Neural cell (in vitro differentiated cells): ENCODE measurements around the gene TSEN54. TPM values are rescaled to one million over a fixed set of nuclear protein-coding genes. Genes with fewer than 3 reads are reported as not detected.

Experiments used
- H2AFZ ChIP-seq: fragments of 200-600, 300-800 bp; sonication (generic), shearing (Covaris generic); 2 replicates; pipeline ENCODE4 v1.6.0; 2014; ENCODE audit warnings: low read depth, mild to moderate bottlenecking, antibody characterized with exemption, low read length, moderate library complexity
- H3F3A ChIP-seq: fragments of 200-600 bp; shearing (Covaris generic); 2 replicates; pipeline ENCODE4 v1.6.1; 2016; ENCODE audit warnings: mild to moderate bottlenecking, moderate library complexity, mixed read lengths, antibody characterized with exemption, low read length; ENCODE audit not compliant: insufficient read depth, poor library complexity, severe bottlenecking
- H3K27ac ChIP-seq: fragments of 200-600, 300-800 bp; sonication (generic), shearing (Covaris generic); 2 replicates; pipeline ENCODE4 v1.5.1; 2014; ENCODE audit warnings: mild to moderate bottlenecking, low read length, moderate library complexity
- H3K27me3 ChIP-seq: fragments of 300-800, 200-600 bp; sonication (generic), shearing (Covaris generic); 2 replicates; pipeline ENCODE4 v1.6.0; 2014; ENCODE audit warnings: mild to moderate bottlenecking, low read depth, low read length, moderate library complexity; ENCODE audit not compliant: insufficient read depth
- H3K36me3 ChIP-seq: fragments of 300-800, 200-600 bp; sonication (generic), shearing (Covaris generic); 2 replicates; pipeline ENCODE4 v1.5.1; 2014; ENCODE audit warnings: mild to moderate bottlenecking, antibody characterized with exemption, low read length, moderate library complexity; ENCODE audit not compliant: insufficient read depth
- H3K4me2 ChIP-seq: fragments of 300-800, 200-600 bp; sonication (generic), shearing (Covaris generic); 2 replicates; pipeline ENCODE4 v1.6.0; 2014; ENCODE audit warnings: mild to moderate bottlenecking, low read length
- H3K4me3 ChIP-seq: fragments of 300-800, 200-600 bp; sonication (generic), shearing (Covaris generic); 2 replicates; pipeline ENCODE4 v1.5.1; 2014; ENCODE audit warnings: mild to moderate bottlenecking, low read length, moderate library complexity
- H3K79me2 ChIP-seq: fragments of 200-600 bp; shearing (Covaris generic); replicated peaks from 2 replicates; pipeline ENCODE4 v1.6.0; 2014; ENCODE audit warnings: mild to moderate bottlenecking, low read length, moderate library complexity; ENCODE audit not compliant: insufficient read depth
- H3K9ac ChIP-seq: fragments of 300-800, 200-600 bp; sonication (generic), shearing (Covaris generic); 2 replicates; pipeline ENCODE4 v1.6.1; 2016; ENCODE audit warnings: mild to moderate bottlenecking, low read length, mixed read lengths
- H3K9me2 ChIP-seq: fragments of 200-600 bp; shearing (Covaris generic); 2 replicates; pipeline ENCODE4 v1.6.1; 2016; ENCODE audit warnings: mild to moderate bottlenecking, low read length, mixed read lengths; ENCODE audit not compliant: insufficient read depth
- H3K9me3 ChIP-seq: fragments of 200-600, 300-800 bp; sonication (generic), shearing (Covaris generic); 2 replicates; pipeline ENCODE4 v1.6.1; 2016; ENCODE audit warnings: mild to moderate bottlenecking, mixed run types, low read length, moderate library complexity, mixed read lengths
- H4K20me1 ChIP-seq: fragments of 200-600 bp; shearing (Covaris generic); 2 replicates; pipeline ENCODE4 v1.6.1; 2016; ENCODE audit warnings: mild to moderate bottlenecking, mixed run types; ENCODE audit not compliant: insufficient read depth
- CTCF ChIP-seq: fragments of 450-650 bp; IDR thresholded peaks from 2 replicates; pipeline ENCODE4 v1.5.1; 2014; ENCODE audit warnings: antibody characterized with exemption, mild to moderate bottlenecking, moderate library complexity; ENCODE audit not compliant: poor library complexity, severe bottlenecking
- EP300 ChIP-seq: fragments of 450-650 bp; conservative IDR thresholded peaks from 2 replicates; pipeline ENCODE4 v1.6.1; 2014; ENCODE audit warnings: antibody characterized with exemption, mild to moderate bottlenecking, moderate library complexity; ENCODE audit not compliant: poor library complexity, severe bottlenecking
- EZH2 ChIP-seq: fragments of 200-600, 300-800 bp; shearing (Covaris generic), sonication (generic); IDR thresholded peaks from 2 replicates; pipeline ENCODE4 v1.6.1; 2014; ENCODE audit warnings: antibody characterized with exemption, low read length, borderline replicate concordance, mild to moderate bottlenecking; ENCODE audit not compliant: insufficient read depth, poor library complexity, severe bottlenecking
- MXI1 ChIP-seq: fragments of 450-650 bp; conservative IDR thresholded peaks from 2 replicates; pipeline ENCODE4 v1.6.1; 2014; ENCODE audit warnings: antibody characterized with exemption, mild to moderate bottlenecking; ENCODE audit not compliant: poor library complexity, severe bottlenecking
- POLR2AphosphoS5 ChIP-seq: IDR thresholded peaks from 2 replicates; pipeline ENCODE4 v1.6.1; 2012
- RAD21 ChIP-seq: fragments of 450-650 bp; conservative IDR thresholded peaks from 2 replicates; pipeline ENCODE4 v1.6.1; 2014; ENCODE audit warnings: antibody characterized with exemption, mild to moderate bottlenecking, moderate library complexity
- REST ChIP-seq: IDR thresholded peaks from 2 replicates; pipeline ENCODE4 v1.6.1; 2012; ENCODE audit warnings: borderline replicate concordance
- SMC3 ChIP-seq: fragments of 450-650 bp; conservative IDR thresholded peaks from 2 replicates; pipeline ENCODE4 v1.6.1; 2014; ENCODE audit warnings: antibody characterized with exemption, mild to moderate bottlenecking, moderate library complexity; ENCODE audit not compliant: poor library complexity
- TAF1 ChIP-seq: IDR thresholded peaks from 2 replicates; pipeline ENCODE4 v1.6.1; 2012; ENCODE audit warnings: low read depth
- polyA plus RNA-seq: library from polyadenylated mRNA; depleted of rRNA; stranded (reverse); fragments of >200 nt; gene quantifications from 2 replicates; pipeline ENCODE4 v1.2.3, GENCODE V29; 2014

Gene TSEN54
- polyA plus RNA-seq, 1 donor from 2014 or later, result 32.2 TPM

DNA sequence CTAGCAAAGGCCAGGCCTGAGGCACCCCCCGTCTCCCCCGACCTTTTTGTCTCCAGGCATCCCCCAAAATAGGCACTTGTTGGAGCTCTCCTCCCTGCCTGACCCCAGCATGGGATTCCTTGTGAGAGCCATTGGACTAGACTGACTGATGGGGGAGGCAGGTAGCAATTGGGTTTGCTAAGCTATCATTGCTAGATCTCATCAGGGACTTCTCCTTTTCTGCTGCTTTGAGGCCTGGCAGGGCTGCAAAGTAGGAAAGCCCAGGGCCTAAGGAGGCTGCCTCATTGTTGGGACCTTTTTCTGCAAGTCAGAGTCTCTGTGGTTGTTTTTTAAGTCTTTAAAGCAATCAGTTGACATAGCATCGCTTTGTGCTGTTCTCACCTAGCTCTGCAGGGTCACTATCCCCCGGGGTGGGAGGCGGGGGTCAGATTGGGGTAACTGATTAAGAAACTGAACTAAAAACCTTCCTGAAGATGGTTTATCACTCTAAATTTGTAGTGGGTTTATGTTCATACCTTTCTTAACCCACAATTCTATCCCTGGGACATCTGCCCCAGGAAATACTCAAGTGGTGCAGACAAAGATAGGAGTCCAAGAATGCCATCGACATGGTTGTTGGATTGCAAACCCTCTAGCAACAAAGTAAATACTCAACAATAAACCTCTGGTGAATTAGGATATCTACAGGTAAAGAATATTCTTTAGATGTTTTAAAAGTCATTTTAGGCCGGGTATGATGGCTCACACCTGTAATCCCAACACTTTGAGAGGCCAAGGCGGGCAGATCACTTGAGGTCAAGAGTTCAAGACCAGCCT is 37.2 kb downstream of the TSEN54 start:
- Histone ChIP-seq H4K20me1 (no peaks in the 10 kb centered on the region), H3K4me2 (no peak overlapping the region), H3K79me2 (no peaks in the 10 kb centered on the region), H3K27me3 (no peaks in the 10 kb centered on the region), H3K9me3 (no peaks in the 10 kb centered on the region), H3K4me3 (no peak overlapping the region), H3K9ac (no peak overlapping the region), H2AFZ (no peak overlapping the region), H3K36me3 (no peaks in the 10 kb centered on the region), H3K9me2 (no peaks in the 10 kb centered on the region), H3F3A (no peaks in the 10 kb centered on the region), H3K27ac (no peak overlapping the region)
- TF ChIP-seq SMC3 (no peak), EP300 (no peak), MXI1 (no peak), TAF1 (no peak), POLR2AphosphoS5 (no peak), CTCF (no peak), EZH2 (no peak), RAD21 (no peak), REST (no peak)

DNA sequence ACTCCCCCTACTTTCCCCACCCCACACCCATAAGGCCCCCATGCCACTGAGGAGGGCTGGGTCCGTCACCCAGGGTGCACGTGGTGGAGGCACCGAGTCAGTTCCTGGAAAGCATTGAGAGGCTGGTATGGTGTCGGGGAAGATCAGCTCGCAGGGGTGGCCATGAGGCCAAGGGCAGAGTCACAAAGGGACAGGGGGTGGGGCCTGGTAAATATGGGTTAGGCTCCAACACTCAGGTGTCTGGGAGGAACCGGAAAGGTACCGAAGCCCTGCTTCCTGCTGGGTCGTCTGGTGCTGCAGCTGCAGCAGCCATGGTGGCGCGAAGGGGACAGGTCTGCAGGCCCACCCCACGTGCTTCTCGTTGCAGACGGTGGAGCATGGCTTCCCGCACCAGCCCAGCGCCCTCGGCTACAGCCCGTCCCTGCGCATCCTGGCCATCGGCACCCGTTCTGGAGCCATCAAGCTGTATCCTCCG is 39.4 kb downstream of the TSEN54 start:
- no peaks in the 10 kb centered on the region for H3K9me3 ChIP-seq
- H3K27me3 ChIP-seq, result no peaks in the 10 kb centered on the region
- H3K36me3 ChIP-seq, result no peaks in the 10 kb centered on the region
- no peaks in the 10 kb centered on the region for H4K20me1 ChIP-seq
- no peak overlapping the region for H3K4me2 ChIP-seq
- no peak for TF ChIP-seq REST
- no peak for TF ChIP-seq TAF1
- no peak for TF ChIP-seq EZH2
- no peak for TF ChIP-seq POLR2AphosphoS5
- TF ChIP-seq MXI1, result no peak
- TF ChIP-seq CTCF, result no peak
- no peak for TF ChIP-seq EP300
- no peak for TF ChIP-seq RAD21
- TF ChIP-seq SMC3, result no peak
- no peak overlapping the region for H3K9ac ChIP-seq
- H3K27ac ChIP-seq, result no peak overlapping the region
- no peak overlapping the region for H3K4me3 ChIP-seq
- no peak overlapping the region for H2AFZ ChIP-seq
- H3K9me2 ChIP-seq, result no peaks in the 10 kb centered on the region
- H3K79me2 ChIP-seq, result no peaks in the 10 kb centered on the region
- H3F3A ChIP-seq, result no peaks in the 10 kb centered on the region
